NOMO-1 (cell line): ENCODE data around the gene INHBA.

ENCODE experiments used
- DNase-seq, 2 experiments: peaks; one replicate each; lab custom pipeline; 2025; ENCODE audit not compliant: unreplicated experiment in 2 of 2; lab: John Stamatoyannopoulos, UW

The INHBA gene

DNA sequence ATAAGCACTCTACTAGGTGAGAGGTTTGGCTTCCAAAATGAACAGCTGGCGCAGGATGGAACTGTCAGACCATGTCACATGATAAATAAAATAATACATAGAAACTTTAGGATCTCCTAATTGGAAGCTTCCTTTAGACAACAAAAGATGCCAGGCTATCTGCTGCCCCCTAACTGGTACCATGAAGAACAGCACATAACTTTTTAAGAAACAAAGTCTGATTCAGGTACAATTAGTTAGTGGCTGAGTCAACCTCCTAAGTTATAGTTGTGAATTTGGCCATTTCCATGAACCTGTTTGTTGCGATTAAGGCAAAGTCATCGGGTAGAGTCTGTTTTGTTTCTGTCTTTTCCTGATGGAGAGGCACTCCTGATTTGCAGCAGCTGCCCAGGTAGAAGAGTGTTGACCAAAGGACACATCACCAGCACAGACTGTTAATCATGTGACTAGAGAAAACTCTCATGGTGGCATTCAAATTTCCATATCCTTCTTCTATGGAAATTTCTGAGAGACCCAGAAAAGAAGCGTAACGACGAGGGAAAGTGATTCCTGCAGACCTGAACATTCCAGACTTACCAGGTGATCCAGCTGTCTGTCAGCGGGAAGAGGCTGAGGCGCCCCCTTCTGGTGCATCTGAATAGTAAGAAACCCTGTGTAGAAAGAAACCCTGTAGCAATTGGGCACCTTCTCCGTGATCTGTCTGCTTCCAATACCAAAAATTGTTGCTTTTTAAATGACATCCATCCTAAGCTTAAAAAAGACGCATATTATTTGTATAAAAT is 8.6 kb upstream of the INHBA start:
- no peak for DNase-seq

DNA sequence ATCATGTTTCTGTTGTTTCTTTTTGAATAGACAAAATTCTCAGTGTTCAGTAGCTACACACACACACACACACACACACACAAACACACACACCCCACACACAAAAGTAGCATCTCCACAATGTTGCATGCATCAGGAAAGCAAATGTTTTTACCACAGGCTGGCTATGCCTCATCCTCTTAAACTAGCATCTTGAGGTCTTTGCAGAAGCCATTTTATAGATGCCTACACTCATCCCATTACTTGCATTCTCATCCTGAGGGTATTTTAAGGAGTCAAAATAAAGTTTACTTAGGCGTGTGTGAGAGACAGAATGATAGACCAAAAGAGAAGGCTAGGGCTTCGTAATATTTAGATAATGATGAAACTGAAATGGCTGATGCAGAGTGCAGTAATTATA is 7.9 kb upstream of the INHBA start:
- no peak for DNase-seq

DNA sequence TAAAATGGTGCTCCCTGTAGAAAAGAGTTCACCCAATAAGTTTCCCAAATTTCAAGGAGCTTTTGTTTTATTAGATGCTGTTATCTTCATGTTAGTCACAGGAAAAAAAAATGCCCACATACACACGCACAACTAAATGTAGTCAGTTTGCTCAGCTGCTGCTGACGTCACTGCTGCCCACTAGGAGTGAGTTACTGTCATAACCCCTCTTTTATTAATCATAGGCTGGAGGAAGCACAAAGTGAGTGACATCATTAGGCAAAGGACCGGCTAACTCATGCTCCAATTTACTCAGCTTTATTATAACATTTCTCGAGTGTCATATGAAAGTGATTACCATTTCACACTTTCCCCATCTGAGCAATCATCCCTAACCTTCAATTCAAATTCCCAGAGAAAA is 6.7 kb upstream of the INHBA start:
- no peak for DNase-seq

DNA sequence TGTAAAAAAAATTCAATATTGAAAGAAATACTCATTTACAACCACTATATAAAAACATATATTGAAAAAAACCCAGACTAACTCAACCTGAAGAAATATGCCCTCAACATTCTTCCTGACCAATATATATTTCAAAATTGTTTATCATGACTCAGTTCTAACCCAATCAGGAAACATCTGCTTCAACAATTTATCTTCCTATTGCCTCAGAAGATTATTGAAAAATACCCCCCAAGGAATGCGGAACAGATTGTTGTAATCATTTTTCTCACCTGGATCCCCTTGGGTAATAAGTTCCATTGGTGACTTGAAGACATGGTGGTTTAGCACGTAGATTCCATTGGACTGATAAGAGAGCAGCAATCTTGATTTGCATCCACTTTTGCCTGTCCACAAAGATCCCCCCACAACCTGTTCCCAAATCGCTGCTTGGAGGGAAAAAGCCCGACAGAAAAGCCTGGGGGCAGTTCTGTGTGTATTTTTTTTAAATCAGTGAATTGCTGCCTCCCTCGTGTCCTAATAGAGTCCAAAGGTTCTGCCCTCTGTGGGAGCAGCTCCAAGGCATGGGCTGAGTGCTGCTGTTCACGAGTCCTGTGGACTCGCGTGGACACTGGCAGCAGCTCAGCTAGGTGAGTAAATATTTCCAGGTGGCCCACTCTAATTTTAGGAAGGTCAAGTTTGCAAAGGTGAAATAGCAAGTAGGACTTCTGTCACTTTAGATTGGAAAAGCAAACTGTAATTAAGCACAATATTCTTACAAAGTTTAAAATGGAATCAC is 5.9 kb upstream of the INHBA start:
- peak in 1 of 2 experiments; percentile 33 for DNase-seq

GRCh38 chr7:41706228-41706930 is 3.5 kb upstream of the INHBA start:
- no peak for DNase-seq

DNA sequence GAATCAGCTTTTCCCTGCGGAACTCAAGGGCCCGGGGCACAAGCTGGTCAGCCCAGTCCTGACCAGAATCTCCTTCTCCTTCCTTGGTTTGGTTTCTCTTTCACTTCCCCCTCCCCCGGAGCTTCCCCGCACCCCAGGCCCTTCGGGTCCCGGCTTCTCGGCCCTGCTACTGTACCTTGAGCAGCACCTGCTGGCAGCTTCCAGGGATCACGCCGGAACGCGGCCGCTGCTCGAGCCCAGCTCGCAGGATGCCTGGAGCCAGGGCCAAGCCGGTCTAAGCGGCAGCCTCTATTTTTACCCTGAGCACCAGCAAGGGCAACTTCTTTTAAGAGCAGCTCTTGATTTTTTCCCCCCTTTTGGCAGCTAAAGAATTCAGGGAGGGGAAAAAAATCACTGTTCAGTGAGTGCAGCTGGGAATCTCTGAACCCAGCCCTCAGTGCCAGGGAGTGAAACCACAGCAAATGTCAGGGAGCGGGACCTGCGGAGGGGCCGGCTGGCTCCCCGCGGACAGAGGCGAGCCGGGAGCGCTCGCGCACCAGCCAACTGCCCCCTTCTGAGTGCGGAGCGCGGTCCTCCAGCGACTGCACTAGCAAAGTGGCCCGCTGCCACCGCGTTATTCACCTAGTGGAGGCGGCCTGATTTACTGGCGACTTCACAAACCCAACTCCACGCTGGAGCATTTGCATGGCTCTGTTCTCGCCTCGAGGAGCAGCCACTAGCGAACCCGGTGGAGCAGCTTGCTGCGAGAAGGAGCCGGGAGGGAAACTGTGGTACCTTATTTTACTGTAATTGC is 2.4 kb upstream of the INHBA start:
- peak; percentile 80 to 87 for DNase-seq

DNA sequence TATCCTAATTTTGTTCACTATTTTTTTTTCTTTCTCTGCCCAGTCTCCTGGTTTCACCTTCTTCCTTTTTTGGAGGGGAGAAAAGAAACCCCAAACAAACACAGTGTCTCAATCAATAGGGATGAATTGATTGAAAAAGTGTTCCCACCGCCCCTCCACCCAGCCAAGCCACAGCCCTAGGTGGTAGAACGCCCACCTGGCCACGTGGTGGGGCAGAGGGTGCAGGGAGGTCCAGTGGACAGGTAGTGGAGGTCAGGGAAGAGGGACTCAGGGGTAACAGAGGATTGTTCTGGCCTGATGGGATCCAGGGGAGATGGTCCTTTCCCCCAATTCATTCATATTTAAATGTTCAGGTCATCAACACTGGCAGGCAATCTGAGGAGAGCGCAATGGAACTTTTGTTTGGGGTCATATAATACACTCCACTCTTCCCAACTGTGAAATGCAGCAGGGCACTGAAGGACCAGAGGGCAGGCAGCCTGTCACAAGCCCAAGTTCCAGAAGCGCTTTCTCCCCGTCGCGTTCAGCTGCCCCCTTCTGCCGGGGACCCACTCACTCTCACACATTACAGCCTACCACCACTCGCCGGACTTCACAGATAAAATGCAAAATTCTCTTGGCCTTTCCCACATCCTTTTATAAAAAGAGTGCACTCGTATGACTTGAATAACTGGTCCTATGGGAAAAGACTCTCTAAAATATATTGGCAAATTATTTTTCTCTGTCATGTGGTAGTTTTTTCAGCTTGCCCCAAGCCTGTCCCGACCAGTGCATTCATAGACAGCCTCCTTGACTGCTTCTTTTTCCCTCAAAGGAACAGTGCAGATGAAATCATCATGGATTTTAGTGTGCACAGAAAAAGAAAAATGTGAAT is 1.6 kb downstream of the INHBA start:
- DNase-seq = no peak

- DNase-seq = no peak
These were observed 2.8 kb downstream of the INHBA start for GRCh38 chr7:41700044-41700471.

- DNase-seq = no peak
These were observed 3.4 kb downstream of the INHBA start for GRCh38 chr7:41699516-41699915.

GRCh38 chr7:41698726-41699125 is 4.2 kb downstream of the INHBA start:
- DNase-seq = no peak

DNA sequence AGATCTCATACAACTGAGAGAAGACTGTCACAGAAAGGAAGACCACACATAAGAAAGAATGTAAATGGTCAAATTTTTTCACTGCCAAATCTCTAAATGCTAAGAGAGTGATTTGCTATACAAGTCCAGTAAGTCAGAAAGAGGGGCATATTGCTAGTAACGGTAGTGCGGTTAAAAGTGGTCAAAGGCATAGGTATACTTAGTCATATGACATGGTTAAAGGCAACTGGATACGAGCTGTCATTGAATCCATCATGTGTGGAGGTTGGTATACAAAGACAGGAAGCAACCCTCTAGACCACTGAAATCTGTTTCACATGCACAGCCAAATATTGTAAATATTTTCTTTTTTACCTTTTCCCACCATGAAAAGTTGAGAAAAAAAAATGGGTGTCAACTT is 4.8 kb downstream of the INHBA start:
- DNase-seq = no peak

GRCh38 chr7:41696323-41696916 is 6.5 kb downstream of the INHBA start:
- peak in 1 of 2 experiments; percentile 9 for DNase-seq

GRCh38 chr7:41695661-41696322 is 7.1 kb downstream of the INHBA start:
- DNase-seq = no peak

GRCh38 chr7:41694495-41694894 is 8.4 kb downstream of the INHBA start:
- no peak for DNase-seq

GRCh38 chr7:41693150-41693997 is 9.5 kb downstream of the INHBA start:
- peak; percentile 63 to 66 for DNase-seq

DNA sequence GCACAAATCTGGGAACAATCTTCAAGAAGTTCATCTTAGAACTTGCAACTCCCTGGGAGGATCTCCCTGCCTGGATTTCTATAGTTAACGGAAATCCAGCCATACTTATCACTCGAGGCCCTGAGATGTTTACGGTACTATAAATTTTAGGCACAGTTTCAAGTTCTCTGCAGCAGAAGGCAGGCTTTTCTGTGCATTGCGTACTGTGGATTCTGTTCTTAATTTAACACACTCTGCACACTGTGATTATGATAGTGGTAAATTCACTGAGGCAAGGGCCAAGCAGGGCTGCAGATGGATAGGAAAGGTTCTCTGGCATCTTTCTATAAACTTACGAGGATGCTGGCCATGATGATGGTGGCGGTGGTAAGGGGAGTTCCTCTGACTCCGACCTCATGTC is 10.6 kb downstream of the INHBA start:
- no peak for DNase-seq

DNA sequence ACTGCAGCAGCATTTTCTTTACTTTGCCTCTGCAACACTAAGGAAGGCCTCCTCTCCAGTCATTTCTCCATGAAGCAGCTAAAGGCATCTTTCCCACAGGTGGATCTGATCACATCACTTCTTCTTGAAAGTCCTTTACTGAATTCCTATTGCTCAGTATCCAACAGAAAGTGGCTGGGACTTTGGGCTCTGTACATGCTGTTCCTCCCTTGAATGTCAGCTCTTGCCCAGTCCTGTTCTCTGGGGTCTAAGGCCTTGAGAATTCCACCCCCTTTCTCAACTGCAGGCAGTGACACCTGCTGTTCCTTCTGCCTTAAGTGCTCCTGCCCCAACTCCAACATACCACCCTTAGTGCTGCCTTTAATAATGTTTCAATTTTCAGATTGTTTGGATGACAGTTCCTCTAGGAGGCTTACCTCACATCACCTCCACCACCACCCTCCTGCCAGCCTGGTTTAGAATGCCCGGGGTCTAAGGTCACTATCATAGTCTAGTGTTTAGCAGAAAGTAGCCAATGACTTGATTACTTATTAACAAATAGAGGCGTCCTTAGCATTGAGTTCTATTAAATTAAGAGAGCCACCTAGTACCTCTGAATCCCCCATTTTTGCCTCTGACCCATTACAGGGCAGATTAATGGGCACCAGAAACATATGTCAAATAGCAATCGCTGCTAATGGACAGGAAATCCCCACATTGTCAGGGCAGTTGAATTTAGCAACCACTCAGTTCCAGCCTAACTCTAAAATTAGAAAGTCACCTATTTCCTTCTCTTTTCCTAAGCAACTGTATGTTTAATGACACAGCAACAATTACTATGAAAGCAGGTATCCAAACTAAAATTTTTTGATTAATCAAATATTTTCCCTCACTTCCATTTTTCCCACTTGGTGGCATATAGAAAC is 11.4 kb downstream of the INHBA start:
- DNase-seq = no peak
